Nephron progenitor cell (in vitro differentiated cells): ENCODE data around the gene TMED8.
A peak's percentile ranks its signal among the peaks of the same experiment; 100 is the strongest.

ENCODE experiments used
- DNase-seq: peaks from one replicate; pipeline ENCODE4 v3.0.0; 2021
- H3K27ac Mint-ChIP-seq: 2 replicates; pipeline ENCODE4 v1.8.0; 2021; ENCODE audit warnings: mild to moderate bottlenecking, moderate library complexity, mixed read lengths
- H3K27me3 Mint-ChIP-seq: 2 replicates; pipeline ENCODE4 v1.8.0; 2021; ENCODE audit warnings: mild to moderate bottlenecking, low read depth, mixed read lengths; ENCODE audit not compliant: poor library complexity
- H3K36me3 Mint-ChIP-seq: 2 replicates; pipeline ENCODE4 v1.8.0; 2021; ENCODE audit warnings: low read depth, mixed read lengths
- H3K4me1 Mint-ChIP-seq: 2 replicates; pipeline ENCODE4 v1.8.0; 2021; ENCODE audit warnings: mixed read lengths
- H3K4me3 Mint-ChIP-seq: 2 replicates; pipeline ENCODE4 v1.8.0; 2021; ENCODE audit warnings: mild to moderate bottlenecking, moderate library complexity, mixed read lengths
- H3K9me3 Mint-ChIP-seq: 2 replicates; pipeline ENCODE4 v1.8.0; 2021; ENCODE audit warnings: mild to moderate bottlenecking, moderate library complexity, mixed read lengths
- TF ChIP-seq, protein P1 (sequence below): fragments of 200-600 bp; sonication (generic); IDR thresholded peaks from 2 replicates; pipeline ENCODE4 v1.5.0; 2021; ENCODE audit warnings: antibody characterized with exemption

Gene TMED8

DNA sequence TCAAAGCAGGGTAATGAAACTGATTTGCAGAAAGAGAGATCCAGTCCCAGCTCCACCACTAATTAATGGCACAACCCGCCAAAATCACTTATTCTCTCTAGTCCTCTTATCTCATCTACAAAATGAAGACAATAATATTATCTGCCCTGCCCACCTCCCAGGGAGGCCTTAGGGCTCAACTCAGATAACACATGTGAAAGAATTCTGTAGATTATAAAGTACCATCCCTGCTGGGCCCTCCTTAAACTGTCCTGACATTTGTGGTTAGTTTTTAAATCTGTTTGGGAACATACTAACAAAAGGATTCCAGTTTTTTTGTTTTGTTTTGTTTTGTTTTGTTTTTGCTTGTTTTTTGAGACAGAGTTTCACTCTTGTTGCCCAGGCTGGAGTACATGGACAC, 63.5 kb downstream of the TMED8 start:
- H3K9me3 Mint-ChIP-seq, result no peaks in the 10 kb centered on the region
- H3K27ac Mint-ChIP-seq, result no peak overlapping the region
- DNase-seq, result no peak
- H3K4me3 Mint-ChIP-seq, result no peak overlapping the region
- H3K36me3 Mint-ChIP-seq, result peaks cover 23% of the 10 kb centered on the region
- TF ChIP-seq, protein P1, sequence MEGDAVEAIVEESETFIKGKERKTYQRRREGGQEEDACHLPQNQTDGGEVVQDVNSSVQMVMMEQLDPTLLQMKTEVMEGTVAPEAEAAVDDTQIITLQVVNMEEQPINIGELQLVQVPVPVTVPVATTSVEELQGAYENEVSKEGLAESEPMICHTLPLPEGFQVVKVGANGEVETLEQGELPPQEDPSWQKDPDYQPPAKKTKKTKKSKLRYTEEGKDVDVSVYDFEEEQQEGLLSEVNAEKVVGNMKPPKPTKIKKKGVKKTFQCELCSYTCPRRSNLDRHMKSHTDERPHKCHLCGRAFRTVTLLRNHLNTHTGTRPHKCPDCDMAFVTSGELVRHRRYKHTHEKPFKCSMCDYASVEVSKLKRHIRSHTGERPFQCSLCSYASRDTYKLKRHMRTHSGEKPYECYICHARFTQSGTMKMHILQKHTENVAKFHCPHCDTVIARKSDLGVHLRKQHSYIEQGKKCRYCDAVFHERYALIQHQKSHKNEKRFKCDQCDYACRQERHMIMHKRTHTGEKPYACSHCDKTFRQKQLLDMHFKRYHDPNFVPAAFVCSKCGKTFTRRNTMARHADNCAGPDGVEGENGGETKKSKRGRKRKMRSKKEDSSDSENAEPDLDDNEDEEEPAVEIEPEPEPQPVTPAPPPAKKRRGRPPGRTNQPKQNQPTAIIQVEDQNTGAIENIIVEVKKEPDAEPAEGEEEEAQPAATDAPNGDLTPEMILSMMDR, result no peak
- peaks cover 4% of the 10 kb centered on the region for H3K27me3 Mint-ChIP-seq
- peaks cover 53% of the 10 kb centered on the region for H3K4me1 Mint-ChIP-seq

DNA sequence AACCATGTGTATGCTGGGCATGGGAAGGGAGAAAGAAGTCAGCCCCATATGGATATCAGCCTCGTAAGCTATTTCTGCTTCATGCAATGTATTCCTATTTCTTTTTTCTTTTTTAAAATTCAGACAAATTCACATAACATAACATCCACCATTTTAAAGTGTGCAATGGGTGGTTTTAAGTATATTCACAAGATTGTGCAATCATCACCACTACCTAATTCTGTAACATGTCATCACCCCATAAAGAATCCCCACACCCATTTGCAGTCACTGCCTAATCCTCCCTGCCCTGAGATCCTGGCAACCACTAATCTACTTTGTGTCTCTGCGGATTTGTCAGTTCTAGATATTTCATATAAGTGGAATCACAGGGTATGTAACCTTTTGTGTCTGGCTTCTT, 65.7 kb downstream of the TMED8 start:
- TF ChIP-seq, protein P1, result no peak
- H3K36me3 Mint-ChIP-seq, result peaks cover 24% of the 10 kb centered on the region
- no peak for DNase-seq
- H3K4me1 Mint-ChIP-seq, result peaks cover 54% of the 10 kb centered on the region
- H3K27ac Mint-ChIP-seq, result no peak overlapping the region
- H3K9me3 Mint-ChIP-seq, result no peaks in the 10 kb centered on the region
- H3K4me3 Mint-ChIP-seq, result no peak overlapping the region
- H3K27me3 Mint-ChIP-seq, result peaks cover 4% of the 10 kb centered on the region

DNA sequence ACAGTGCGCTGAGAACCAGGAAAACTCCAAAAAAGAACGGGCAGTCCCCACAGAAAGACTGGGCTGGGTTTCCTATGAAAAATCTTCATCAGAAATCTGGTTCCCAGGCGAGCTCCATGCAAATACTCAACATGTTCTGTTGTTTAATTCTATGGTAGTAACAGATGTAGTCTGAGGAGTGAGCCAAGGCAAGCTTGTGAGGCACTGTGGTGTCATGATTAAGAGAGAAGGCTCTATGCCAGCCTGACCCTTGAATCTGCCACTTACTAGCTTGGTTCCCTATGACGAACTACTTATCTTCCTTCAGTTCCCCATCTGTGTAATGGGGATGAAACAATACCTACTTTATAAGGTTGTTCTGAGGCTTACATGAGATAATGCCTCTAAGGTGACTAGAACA, 66.9 kb downstream of the TMED8 start:
- no peak overlapping the region for H3K27ac Mint-ChIP-seq
- TF ChIP-seq, protein P1, result no peak
- peaks cover 46% of the 10 kb centered on the region for H3K4me1 Mint-ChIP-seq
- H3K9me3 Mint-ChIP-seq, result no peaks in the 10 kb centered on the region
- H3K27me3 Mint-ChIP-seq, result peaks cover 4% of the 10 kb centered on the region
- no peak overlapping the region for H3K4me3 Mint-ChIP-seq
- H3K36me3 Mint-ChIP-seq, result peaks cover 28% of the 10 kb centered on the region
- no peak for DNase-seq

DNA sequence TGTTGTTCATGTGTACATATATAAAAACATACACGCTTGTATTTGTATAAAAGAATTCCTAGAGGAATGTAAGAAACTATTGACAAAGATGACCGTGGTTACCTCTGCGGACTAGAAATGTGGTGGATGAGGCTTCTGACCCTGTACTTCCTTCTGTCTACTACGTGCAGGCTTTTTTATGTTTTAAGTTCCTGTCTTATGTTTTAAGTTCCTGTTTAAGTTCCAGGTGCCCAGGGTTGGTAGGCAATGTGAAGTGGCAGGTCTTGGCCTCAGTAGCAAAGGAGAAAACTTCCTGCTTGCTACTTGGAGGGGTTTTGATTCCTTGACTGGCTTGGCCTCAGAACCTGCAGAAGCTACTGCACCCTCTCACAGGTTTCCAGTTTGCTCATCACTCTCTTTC, 67.8 kb downstream of the TMED8 start:
- Mint-ChIP-seq H3K4me1 (peaks cover 37% of the 10 kb centered on the region), H3K4me3 (no peak overlapping the region), H3K36me3 (peaks cover 36% of the 10 kb centered on the region), H3K27ac (no peak overlapping the region), H3K9me3 (no peaks in the 10 kb centered on the region), H3K27me3 (peaks cover 4% of the 10 kb centered on the region)
- no peak for DNase-seq
- TF ChIP-seq, protein P1, result no peak

DNA sequence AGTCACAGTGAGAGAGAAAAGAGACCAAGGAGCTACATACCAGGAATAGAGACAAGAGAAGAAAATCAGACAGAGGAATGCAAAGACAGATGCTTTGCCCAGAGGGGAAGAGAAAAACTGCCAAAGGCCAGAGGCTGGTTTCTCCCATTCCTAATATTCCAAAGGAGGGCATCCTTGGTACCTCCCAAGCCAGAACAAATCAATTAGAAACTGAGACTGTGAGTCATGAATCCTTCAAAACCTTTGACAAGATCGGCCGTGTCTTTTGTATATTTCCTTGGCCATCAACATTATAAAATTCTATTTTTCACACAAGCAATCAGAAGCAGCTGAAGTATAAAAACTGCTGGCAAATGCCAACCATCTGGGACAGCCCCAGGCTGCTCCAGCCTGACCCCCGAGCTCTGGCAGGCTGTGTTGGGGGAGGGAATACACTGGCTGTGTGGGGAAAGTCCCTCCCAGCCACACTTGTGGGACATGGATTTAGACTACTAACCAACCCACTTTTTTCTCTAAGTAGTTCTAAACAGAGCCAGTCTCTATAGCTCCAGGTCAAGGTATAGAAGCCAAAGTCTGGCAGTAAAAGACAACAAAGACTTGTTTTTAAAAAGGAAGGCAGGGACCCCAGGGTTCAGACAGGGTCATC, 69.9 kb downstream of the TMED8 start:
- Mint-ChIP-seq H3K27me3 (peaks cover 4% of the 10 kb centered on the region), H3K4me1 (peaks cover 32% of the 10 kb centered on the region), H3K4me3 (no peak overlapping the region), H3K9me3 (no peaks in the 10 kb centered on the region), H3K27ac (peak overlapping the region; percentile 22), H3K36me3 (peaks cover 37% of the 10 kb centered on the region)
- TF ChIP-seq, protein P1, result no peak
- no peak for DNase-seq

DNA sequence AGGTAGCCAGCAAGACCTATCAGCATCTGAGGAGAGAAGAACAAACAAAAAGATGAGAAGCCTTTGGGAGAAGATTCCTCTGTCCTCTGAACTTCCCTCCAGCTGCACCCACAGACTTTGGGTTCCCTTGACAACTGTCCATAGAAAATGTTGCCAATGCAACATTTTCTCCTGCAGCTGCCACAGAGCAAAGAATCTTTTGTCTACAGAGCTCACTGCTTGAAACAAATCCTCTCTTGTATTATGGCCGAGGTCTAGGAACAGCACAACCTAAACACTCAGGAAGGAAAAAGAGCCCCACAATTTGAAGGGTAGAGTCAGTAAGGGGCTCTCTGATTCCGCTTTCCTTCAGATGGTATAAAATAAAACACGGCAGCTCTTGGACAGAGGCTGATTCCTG, 70.5 kb downstream of the TMED8 start:
- no peaks in the 10 kb centered on the region for H3K9me3 Mint-ChIP-seq
- H3K27me3 Mint-ChIP-seq, result peaks cover 3% of the 10 kb centered on the region
- no peak for DNase-seq
- peak overlapping the region; percentile 22 for H3K27ac Mint-ChIP-seq
- no peak overlapping the region for H3K4me3 Mint-ChIP-seq
- TF ChIP-seq, protein P1, result no peak
- H3K36me3 Mint-ChIP-seq, result peaks cover 31% of the 10 kb centered on the region
- H3K4me1 Mint-ChIP-seq, result peaks cover 32% of the 10 kb centered on the region
